PC-9 (cell line): ENCODE measurements around the gene HYDIN.

Experiments used
- EZH2 ChIP-seq: fragments of 200-600 bp; sonication (generic); IDR thresholded peaks from 2 replicates; pipeline ENCODE4 v1.8.0; 2017; ENCODE audit warnings: antibody characterized with exemption, low read depth
- TF ChIP-seq, protein P1 (sequence below): fragments of 200-600 bp; sonication (generic); conservative IDR thresholded peaks from 2 replicates; pipeline ENCODE4 v1.6.1; 2017; ENCODE audit warnings: mixed run types, antibody characterized with exemption, mild to moderate bottlenecking, moderate library complexity

DNA sequence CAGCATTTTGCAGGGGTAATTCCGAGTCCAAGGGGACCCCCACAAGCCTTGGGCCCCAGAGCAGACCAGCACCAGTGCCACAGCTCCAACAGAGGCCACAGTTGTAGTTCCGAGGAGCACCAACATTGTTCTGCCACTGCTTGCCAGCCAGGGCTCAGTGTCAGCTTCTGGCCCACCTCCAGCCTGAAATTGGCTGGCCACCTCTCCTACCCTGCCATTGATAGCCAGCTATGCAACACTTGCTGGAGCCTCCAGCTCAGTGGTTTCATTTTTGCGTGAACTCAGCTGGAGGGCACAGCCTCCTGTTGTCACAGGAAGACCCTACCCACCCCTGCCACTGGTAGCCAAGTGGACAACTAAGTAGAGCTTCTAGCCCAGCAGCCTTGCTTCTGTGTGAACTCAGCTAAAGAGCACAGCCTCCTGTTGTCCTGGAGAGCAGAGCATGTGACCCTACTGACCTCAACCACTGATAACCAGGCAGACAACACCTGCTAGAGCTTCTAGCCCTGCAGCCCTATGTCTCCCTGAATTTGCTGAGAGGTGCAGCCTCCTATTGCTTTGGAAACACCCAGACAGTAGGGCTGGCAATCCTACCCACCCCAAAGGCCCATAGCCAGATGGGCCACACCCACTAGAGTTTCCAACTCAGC is 24.9 kb downstream of the HYDIN start:
- TF ChIP-seq, protein P1, sequence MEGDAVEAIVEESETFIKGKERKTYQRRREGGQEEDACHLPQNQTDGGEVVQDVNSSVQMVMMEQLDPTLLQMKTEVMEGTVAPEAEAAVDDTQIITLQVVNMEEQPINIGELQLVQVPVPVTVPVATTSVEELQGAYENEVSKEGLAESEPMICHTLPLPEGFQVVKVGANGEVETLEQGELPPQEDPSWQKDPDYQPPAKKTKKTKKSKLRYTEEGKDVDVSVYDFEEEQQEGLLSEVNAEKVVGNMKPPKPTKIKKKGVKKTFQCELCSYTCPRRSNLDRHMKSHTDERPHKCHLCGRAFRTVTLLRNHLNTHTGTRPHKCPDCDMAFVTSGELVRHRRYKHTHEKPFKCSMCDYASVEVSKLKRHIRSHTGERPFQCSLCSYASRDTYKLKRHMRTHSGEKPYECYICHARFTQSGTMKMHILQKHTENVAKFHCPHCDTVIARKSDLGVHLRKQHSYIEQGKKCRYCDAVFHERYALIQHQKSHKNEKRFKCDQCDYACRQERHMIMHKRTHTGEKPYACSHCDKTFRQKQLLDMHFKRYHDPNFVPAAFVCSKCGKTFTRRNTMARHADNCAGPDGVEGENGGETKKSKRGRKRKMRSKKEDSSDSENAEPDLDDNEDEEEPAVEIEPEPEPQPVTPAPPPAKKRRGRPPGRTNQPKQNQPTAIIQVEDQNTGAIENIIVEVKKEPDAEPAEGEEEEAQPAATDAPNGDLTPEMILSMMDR, result no peak
- TF ChIP-seq EZH2, result no peak
